Lung (tissue), 12 donors: ENCODE measurements around the gene CELF3. TPM values are rescaled to one million over a fixed set of nuclear protein-coding genes. Genes with fewer than 3 reads are reported as not detected.

Experiments
- ATAC-seq: fragments of 200-7000 bp; cut with Tn5 transposase; one replicate; pipeline ENCODE4 v1.9.1; 2020; ENCODE audit warnings: moderate number of reproducible peaks; ENCODE audit not compliant: insufficient read depth, low FRiP score
- DNase-seq, 3 donors: peaks; one replicate each; pipeline ENCODE4 v3.0.0-alpha.2; 2013 to 2017
- H3K27ac ChIP-seq, 2 donors: one replicate each; pipeline ENCODE4 v1.5.1; 2013; ENCODE audit warnings: mild to moderate bottlenecking in 2 of 2, moderate library complexity in 2 of 2, control low read depth in 1 of 2, inconsistent platforms in 1 of 2, low read depth in 1 of 2, low read length in 1 of 2
- H3K27me3 ChIP-seq, 3 donors: one replicate each; pipeline ENCODE4 v1.5.1; 2013; ENCODE audit warnings: low read length in 2 of 3; ENCODE audit not compliant: control insufficient read depth in 3 of 3, insufficient read depth in 3 of 3
- H3K36me3 ChIP-seq, 4 donors: one replicate each; pipeline ENCODE4 v1.5.1; 2013; ENCODE audit warnings: low read length in 4 of 4, mild to moderate bottlenecking in 1 of 4, moderate library complexity in 1 of 4; ENCODE audit not compliant: control insufficient read depth in 4 of 4, insufficient read depth in 4 of 4
- H3K4me1 ChIP-seq, 5 donors: one replicate each; pipeline ENCODE4 v1.5.1; 2013; ENCODE audit warnings: low read length in 5 of 5, mild to moderate bottlenecking in 2 of 5, moderate library complexity in 1 of 5; ENCODE audit not compliant: control insufficient read depth in 5 of 5, insufficient read depth in 5 of 5
- H3K4me3 ChIP-seq: one replicate; pipeline ENCODE4 v1.5.1; 2013; ENCODE audit warnings: mild to moderate bottlenecking, control low read depth, moderate library complexity
- H3K9ac ChIP-seq, 2 donors: one replicate each; pipeline ENCODE4 v1.5.1; 2013; ENCODE audit warnings: low read length in 2 of 2, control low read depth in 1 of 2; ENCODE audit not compliant: insufficient read depth in 1 of 2
- H3K9me3 ChIP-seq, 4 donors: one replicate each; pipeline ENCODE4 v1.5.1; 2013; ENCODE audit warnings: low read length in 3 of 4, mild to moderate bottlenecking in 1 of 4, moderate library complexity in 1 of 4; ENCODE audit not compliant: control insufficient read depth in 4 of 4, insufficient read depth in 3 of 4
- WGBS, 2 donors: extraction: QIAGEN DNeasy Blood & Tissue Kit; methylation state at CpG; one replicate each; pipeline ENCODE4 v1.1.7; 2013; 5-methylcytosine and 5-hydroxymethylcytosine counted together
- polyA plus RNA-seq, 2 donors: library from polyadenylated mRNA; stranded (reverse); fragments of 200-250 nt; gene quantifications; one replicate each; pipeline ENCODE4 v1.2.1, GENCODE V29; 2013
- total RNA-seq, 2 donors: library from RNA; depleted of rRNA in 1 of 2; stranded (reverse); fragments of >200 nt in 1 of 2; gene quantifications; one replicate each; pipeline ENCODE4 v1.2.1, GENCODE V29; 2014 to 2021
- TF ChIP-seq, protein P1 (sequence below): IDR thresholded peaks from 2 replicates; pipeline ENCODE4 v1.5.1; 2012; ENCODE audit warnings: mild to moderate bottlenecking; ENCODE audit errors: control extremely low read depth, extremely low read depth
- donor health status: control.
- donor health status: control.
- donor health status: Bipolar disorder and iron deficiency.
- donor health status: healthy.
- donor health status: DM: yes; HTN: yes; CAD: no.

Gene CELF3
- total and polyA plus RNA-seq, 4 donors, result 0.06 to 0.31 (median 0.10) TPM

DNA sequence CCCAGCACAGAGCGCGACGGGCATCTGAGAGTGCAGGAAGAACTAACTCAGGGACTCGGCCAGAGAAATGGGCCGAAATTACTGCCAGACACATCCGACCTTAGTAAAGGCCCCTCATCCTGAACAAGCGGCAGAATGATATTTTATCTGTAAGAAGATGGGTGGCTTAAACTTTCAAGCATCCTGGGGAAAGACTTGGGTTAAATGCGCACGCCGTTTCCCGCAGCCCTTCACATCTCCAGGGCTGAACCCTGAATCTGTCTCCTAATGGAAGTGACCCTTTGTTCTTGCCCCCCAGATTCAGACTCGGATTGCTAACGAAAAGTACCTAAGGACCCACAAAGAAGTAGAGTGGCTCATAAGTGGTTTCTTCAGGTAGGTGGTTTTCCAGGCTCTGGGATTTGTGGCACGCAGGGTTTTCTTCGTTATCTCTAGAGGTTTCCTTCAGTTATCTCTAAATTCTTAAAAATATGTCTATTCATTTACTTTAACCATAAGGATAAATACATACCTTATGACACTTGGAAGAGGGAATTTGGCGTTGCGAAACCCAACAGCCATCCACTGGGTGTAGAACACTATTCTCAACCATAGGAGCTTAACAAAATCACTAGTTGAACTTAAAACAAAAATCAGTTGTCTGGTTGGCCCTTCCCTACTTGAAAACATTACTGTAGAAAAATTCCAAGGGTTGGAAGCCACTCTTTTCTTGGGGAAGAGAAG, 5.3 kb upstream of the CELF3 start:
- DNase-seq (no peak), ATAC-seq (no peak)
- Histone ChIP-seq H3K4me1 (peaks cover 3 to 19% (median 9%) of the 10 kb centered on the region in 5 donors), H3K4me3 (no peak overlapping the region), H3K27ac (no peak overlapping the region), H3K27me3 (peaks cover 3 to 27% (median 27%) of the 10 kb centered on the region in 3 donors), H3K36me3 (no peaks in the 10 kb centered on the region), H3K9me3 (no peaks in the 10 kb centered on the region), H3K9ac (peak overlapping the region in 1 of 2 donors; percentile 9)
- TF ChIP-seq, protein P1, sequence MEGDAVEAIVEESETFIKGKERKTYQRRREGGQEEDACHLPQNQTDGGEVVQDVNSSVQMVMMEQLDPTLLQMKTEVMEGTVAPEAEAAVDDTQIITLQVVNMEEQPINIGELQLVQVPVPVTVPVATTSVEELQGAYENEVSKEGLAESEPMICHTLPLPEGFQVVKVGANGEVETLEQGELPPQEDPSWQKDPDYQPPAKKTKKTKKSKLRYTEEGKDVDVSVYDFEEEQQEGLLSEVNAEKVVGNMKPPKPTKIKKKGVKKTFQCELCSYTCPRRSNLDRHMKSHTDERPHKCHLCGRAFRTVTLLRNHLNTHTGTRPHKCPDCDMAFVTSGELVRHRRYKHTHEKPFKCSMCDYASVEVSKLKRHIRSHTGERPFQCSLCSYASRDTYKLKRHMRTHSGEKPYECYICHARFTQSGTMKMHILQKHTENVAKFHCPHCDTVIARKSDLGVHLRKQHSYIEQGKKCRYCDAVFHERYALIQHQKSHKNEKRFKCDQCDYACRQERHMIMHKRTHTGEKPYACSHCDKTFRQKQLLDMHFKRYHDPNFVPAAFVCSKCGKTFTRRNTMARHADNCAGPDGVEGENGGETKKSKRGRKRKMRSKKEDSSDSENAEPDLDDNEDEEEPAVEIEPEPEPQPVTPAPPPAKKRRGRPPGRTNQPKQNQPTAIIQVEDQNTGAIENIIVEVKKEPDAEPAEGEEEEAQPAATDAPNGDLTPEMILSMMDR, result no peak
- WGBS, 2 donors, result 21 to 32% methylated on average over 17 of the region's 17 CpGs

DNA sequence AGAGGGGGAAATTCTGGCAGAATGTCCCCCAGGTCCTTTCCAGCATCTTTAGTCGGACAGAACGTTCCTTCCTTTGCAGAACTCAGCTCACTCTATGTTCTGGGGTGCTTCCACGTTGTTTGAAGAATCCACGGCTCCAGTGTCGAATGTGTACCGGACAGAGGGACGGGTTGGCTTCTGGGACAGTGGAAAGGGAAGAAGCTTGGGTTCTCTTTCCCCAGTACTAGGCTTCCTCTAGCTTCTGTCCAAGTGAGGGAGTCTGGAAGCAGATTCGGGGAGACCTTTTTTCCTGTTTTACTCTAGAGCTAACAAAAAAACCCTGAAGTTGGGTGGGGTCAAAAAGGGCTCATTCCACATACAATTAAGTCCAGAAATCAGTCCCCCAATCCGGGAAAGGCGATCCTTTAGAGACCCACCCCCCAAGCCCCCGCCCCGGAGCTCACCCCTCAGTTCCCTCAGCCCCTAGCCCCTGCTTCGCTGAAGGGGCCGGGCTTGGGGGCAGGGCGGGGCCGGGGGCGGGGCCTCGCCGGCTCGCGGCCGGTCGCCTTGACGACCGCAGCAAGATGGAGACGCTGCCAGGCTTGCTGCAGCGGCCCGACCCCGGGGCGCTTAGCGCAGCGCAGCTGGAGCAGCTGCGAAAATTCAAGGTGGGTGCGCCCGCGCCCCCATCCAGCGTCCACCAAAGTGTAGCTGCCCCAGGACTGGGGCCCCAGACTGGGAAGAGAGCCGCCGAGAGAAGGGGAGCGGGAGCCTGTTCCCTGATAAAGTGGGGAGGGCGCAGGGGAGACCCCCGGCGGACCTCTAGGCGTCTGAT, 4.6 kb upstream of the CELF3 start, which contains the start of gene RIIAD1:
RIIAD1 (plus strand) TSS at position 549 of the 814 bp plus-strand sequence; CDS start at position 564, 15 bp downstream.
- H3K27me3 ChIP-seq, result peaks cover 3 to 28% (median 24%) of the 10 kb centered on the region in 3 donors
- WGBS, 2 donors, result 3% methylated on average over 35 to 44 of the region's 44 CpGs
- H3K9me3 ChIP-seq, result no peaks in the 10 kb centered on the region
- no peaks in the 10 kb centered on the region for H3K36me3 ChIP-seq
- H3K4me3 ChIP-seq, result peak within 1 kb of the TSS; percentile 26
- peak within 1 kb of the TSS in 1 of 2 donors; percentile 63 for H3K27ac ChIP-seq
- ATAC-seq (no peak), DNase-seq (peak; percentile 46 to 60 (median 55))
- peak within 1 kb of the TSS; percentile 4 to 70 for H3K9ac ChIP-seq
- peaks cover 3 to 22% (median 13%) of the 10 kb centered on the region in 5 donors for H3K4me1 ChIP-seq
- TF ChIP-seq, protein P1, result no peak

DNA sequence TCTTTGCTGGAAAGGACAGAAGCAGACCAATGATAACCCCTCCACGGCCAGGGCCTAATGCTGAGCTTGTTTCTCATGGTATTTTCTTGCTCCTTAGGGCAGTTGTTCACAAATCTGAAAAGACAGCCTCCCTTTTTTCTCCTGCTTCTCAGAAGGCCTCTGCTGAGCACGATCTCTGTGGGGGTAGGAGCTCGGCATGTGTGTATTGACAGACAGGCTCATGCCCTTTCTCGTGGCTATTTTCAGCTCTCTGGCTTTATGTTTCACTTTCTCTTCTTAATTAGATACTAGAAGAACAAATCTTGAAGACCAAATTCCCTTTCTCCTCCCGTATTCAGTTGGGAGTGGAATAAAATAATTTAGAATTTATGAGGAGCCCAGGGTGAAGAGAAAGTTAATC, 4.0 kb upstream of the CELF3 start:
- Histone ChIP-seq H3K4me3 (no peak overlapping the region), H3K4me1 (peaks cover 3 to 23% (median 13%) of the 10 kb centered on the region in 5 donors), H3K36me3 (no peaks in the 10 kb centered on the region), H3K27me3 (peaks cover 0 to 28% (median 24%) of the 10 kb centered on the region in 3 donors), H3K27ac (peak overlapping the region in 1 of 2 donors; percentile 63), H3K9ac (no peak overlapping the region), H3K9me3 (no peaks in the 10 kb centered on the region)
- ATAC-seq (peak; percentile 50), DNase-seq (peak in 2 of 3 donors; percentile 22 to 42)
- WGBS, 2 donors, result 13 to 16% methylated on average over 5 of the region's 5 CpGs
- TF ChIP-seq, protein P1, result no peak
